Body of pancreas (tissue), 4 donors: ENCODE data around the gene PARS2. TPM values are rescaled to one million over a fixed set of nuclear protein-coding genes. Genes with fewer than 3 reads are reported as not detected.

Source experiments
- ATAC-seq: fragments of 150-250 bp; one replicate; pipeline ENCODE4 v1.9.1; 2016
- DNase-seq, 4 donors: peaks; one replicate each; pipeline ENCODE4 v3.0.0-alpha.2; 2019
- H3K27ac ChIP-seq, 4 donors: fragments of 200-600 bp; sonication (generic); 1 replicate in 3 of 4; 2 replicates in 1 of 4; pipeline versions ENCODE4 v1.5.1 to v1.6.1; 2016 to 2019; ENCODE audit warnings: mild to moderate bottlenecking in 1 of 4, mixed read lengths in 1 of 4, moderate library complexity in 1 of 4
- H3K27me3 ChIP-seq, 2 donors: fragments of 200-600 bp; sonication (generic); one replicate each; pipeline ENCODE4 v1.6.0; 2016; ENCODE audit warnings: mild to moderate bottlenecking in 1 of 2
- H3K36me3 ChIP-seq, 2 donors: fragments of 200-600 bp; sonication (generic); replicated peaks in 1 of 2; 2 replicates each; pipeline ENCODE4 v1.5.1; 2016; ENCODE audit warnings: low read depth in 2 of 2; ENCODE audit not compliant: insufficient read depth in 1 of 2
- H3K4me1 ChIP-seq: fragments of 200-600 bp; sonication (generic); one replicate; pipeline ENCODE4 v1.6.0; 2016
- H3K4me3 ChIP-seq, 2 donors: fragments of 200-600 bp; sonication (generic); 1 replicate in 1 of 2; 2 replicates in 1 of 2; pipeline ENCODE4 v1.5.1; 2016 to 2019
- H3K9me3 ChIP-seq, 3 donors: fragments of 200-600 bp; sonication (generic); 1 replicate in 2 of 3; 2 replicates in 1 of 3; pipeline ENCODE4 v1.5.1; 2016
- CTCF ChIP-seq, 7 experiments: fragments of 450-650 bp in 4 of 7; fragments of 200-600 bp in 3 of 7; sonication (generic) in 3 of 7; IDR thresholded peaks; one replicate each; pipeline ENCODE4 v1.5.1; 2016 to 2019; ENCODE audit warnings: antibody characterized with exemption in 7 of 7
- POLR2A ChIP-seq, 3 donors: fragments of 450-650 bp; IDR thresholded peaks; one replicate each; pipeline ENCODE4 v1.6.1; 2016; ENCODE audit warnings: antibody characterized with exemption in 3 of 3, mild to moderate bottlenecking in 2 of 3
- WGBS, 2 donors: methylation state at CpG; one replicate each; pipeline ENCODE4 v1.1.5; 2017; 5-methylcytosine and 5-hydroxymethylcytosine counted together
- intact Hi-C: fragments of 100-400 bp; cut with DNase I; formaldehyde crosslinking; loops from one replicate; pipeline ENCODE4 v1.15.1; 2023
- total RNA-seq, 2 donors: library from RNA; depleted of rRNA; stranded (reverse); fragments of >200 nt; gene quantifications; one replicate each; pipeline ENCODE4 v1.1.0, GENCODE V29; 2016

The PARS2 gene
- total RNA-seq, result 1 to 10 TPM in 1 of 2 donors, under 1 TPM in 1; 0.66 to 2.3 TPM

- TF ChIP-seq POLR2A (IDR thresholded peaks at IDR 0.05) (peak in 2 of 3 donors; percentile 77 to 83), CTCF (IDR thresholded peaks at IDR 0.05) (peak in 1 of 7 experiments; percentile 6)
- Histone ChIP-seq H3K27ac (peak within 1 kb of the TSS; percentile 33 to 73 (median 56)), H3K36me3 (no peaks in the 10 kb centered on the region), H3K27me3 (no peaks in the 10 kb centered on the region), H3K4me1 (peaks cover 14% of the 10 kb centered on the region), H3K4me3 (peak within 1 kb of the TSS; percentile 70 to 87), H3K9me3 (no peaks in the 10 kb centered on the region)
- DNase-seq (peak; percentile 96 to 98 (median 98)), ATAC-seq (peak; percentile 99)
- intact Hi-C loops, result no loop called here
- 0 to 1% methylated on average over 45 to 57 of the region's 57 CpGs for WGBS, 2 donors
Observed at GRCh38 chr1:54764133-54764921, at the start of gene PARS2. TSS of gene PARS2 (minus strand) at chr1:54764523. CDS start at chr1:54759161, 5,362 bp downstream.

DNA sequence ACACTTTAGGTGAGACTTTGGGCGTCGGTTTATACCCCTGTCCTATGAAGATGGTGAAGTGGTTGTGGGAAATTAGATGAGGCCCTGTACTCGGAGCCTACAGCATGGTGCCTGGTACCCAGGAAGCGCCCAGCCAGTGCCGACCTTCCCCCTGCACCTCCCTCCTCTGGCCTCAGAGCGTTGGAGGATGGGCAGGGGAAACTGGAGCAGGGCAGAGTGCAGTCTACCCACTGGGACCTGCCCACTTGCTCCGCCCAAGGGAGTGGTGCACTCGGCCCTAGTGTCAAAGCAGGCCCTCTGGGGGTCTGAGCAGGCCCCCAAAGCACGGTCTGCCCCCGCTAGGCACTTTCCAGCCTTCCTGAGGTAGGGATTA is 49.8 kb upstream of the PARS2 start:
- Histone ChIP-seq H3K9me3 (no peaks in the 10 kb centered on the region), H3K36me3 (no peaks in the 10 kb centered on the region), H3K4me1 (no peaks in the 10 kb centered on the region), H3K4me3 (no peak overlapping the region), H3K27me3 (no peaks in the 10 kb centered on the region), H3K27ac (no peak overlapping the region)
- ATAC-seq, result no peak
- no peak for TF ChIP-seq POLR2A (IDR thresholded peaks at IDR 0.05)
- no peak for TF ChIP-seq CTCF (IDR thresholded peaks at IDR 0.05)
- DNase-seq, result no peak
- intact Hi-C loops, result loop anchor here (10.0 kb wide), 3 partner anchors 139 to 739 kb away; no protein-coding TSS in a partner anchor
- WGBS, 2 donors, result 82 to 91% methylated on average over 6 of the region's 10 CpGs

DNA sequence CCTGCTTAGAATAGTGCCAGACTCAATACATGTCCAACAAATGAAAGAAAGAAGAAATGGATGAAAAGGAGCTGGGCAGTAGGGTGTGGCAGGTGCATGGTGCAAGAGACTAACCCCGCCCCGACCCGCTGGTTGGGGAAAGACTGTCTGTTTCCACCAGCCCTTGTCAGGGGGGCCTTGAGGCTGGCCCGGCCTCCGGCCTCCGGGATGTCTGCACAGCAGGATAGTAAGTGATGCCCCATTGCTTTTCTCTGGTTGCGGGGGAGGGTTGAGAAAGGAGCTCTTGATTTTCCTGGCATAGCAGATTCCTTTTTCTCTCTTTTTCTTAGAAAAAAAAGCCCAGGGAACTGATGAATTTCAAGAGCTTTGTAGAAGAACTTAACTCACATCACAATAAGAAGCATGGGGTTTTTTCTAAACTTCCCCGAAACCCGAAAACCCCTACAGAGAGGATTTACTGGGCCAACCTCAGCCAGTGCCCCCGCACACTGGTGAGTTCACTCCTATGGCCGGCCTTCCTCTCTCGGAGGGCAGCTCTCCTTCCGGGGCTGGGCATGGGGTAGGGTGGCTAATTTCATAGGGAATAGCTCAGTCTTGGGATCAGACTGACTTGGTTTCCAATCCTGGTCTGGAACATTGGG is 49.3 kb upstream of the PARS2 start:
- H3K4me3 ChIP-seq, result no peak overlapping the region
- H3K27me3 ChIP-seq, result no peaks in the 10 kb centered on the region
- DNase-seq (no peak), ATAC-seq (no peak)
- intact Hi-C loops, result loop anchor here (10.0 kb wide), 3 partner anchors 139 to 739 kb away; no protein-coding TSS in a partner anchor
- whole genome bisulfite sequencing, 2 donors, result 82 to 95% methylated on average over 10 to 12 of the region's 13 CpGs
- TF ChIP-seq CTCF (IDR thresholded peaks at IDR 0.05), result no peak
- TF ChIP-seq POLR2A (IDR thresholded peaks at IDR 0.05), result no peak
- H3K27ac ChIP-seq, result no peak overlapping the region
- H3K36me3 ChIP-seq, result no peaks in the 10 kb centered on the region
- no peaks in the 10 kb centered on the region for H3K9me3 ChIP-seq
- H3K4me1 ChIP-seq, result no peaks in the 10 kb centered on the region

DNA sequence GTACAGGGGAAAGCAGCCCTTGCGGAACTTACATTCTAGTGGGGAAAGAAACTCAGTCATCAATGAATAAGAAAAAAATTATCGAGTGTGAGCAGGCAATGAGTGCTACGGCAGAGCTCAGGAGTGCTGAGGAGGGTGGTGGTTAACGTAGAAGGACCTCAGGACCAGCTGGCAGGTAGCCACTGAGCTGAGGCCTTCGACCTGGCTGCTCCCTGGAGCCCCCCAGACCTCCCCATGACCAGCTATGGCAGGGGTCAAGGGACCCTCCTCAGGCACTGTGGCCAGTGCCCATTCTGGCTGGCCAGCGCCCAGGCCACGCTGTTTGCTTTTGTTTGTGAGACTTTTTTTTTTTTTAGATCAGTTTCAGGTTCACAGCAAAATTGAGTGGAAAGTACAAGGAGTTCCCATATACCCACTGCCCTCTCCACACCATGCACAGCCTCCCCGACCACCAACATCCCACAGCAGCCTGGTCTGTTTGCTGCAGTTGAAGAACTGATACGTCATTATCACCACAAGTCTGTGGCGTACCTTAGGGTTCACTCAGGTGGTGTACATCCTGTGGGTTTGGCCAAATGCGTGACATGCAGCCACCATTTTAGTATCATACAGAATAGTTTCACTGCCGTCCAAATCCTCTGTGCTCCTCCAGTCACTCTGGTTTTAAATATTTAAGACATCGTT is 48.6 kb upstream of the PARS2 start:
- Histone ChIP-seq H3K4me1 (no peaks in the 10 kb centered on the region), H3K4me3 (no peak overlapping the region), H3K27ac (no peak overlapping the region), H3K36me3 (no peaks in the 10 kb centered on the region), H3K9me3 (no peaks in the 10 kb centered on the region), H3K27me3 (no peaks in the 10 kb centered on the region)
- 75 to 81% methylated on average over 13 of the region's 13 CpGs for WGBS, 2 donors
- DNase-seq, result peak in 1 of 4 donors; percentile 9
- no peak for ATAC-seq
- TF ChIP-seq POLR2A (IDR thresholded peaks at IDR 0.05) (no peak), CTCF (IDR thresholded peaks at IDR 0.05) (no peak)
- intact Hi-C loops, result loop anchor here (10.0 kb wide), 3 partner anchors 138 to 738 kb away; no protein-coding TSS in a partner anchor
